ENCODE data around the gene RPL39.

GRCh38 chrX:119817130-119817690 lies 25.8 kb upstream of the RPL39 start:
- no peak for TF ChIP-seq CTCF (IDR thresholded peaks at IDR 0.05; ENCODE audit: low read depth, low read length)
- TF ChIP-seq EZH2phosphoT487 (IDR thresholded peaks at IDR 0.05; ENCODE audit: low read depth): no peak

Data from OCI-LY3 (cell line).